Measurements from ENCODE around the gene CDC27.

Gene CDC27

GRCh38 chr17:47210779-47211178 lies 21.7 kb upstream of the CDC27 start:
- H3K4me3 ChIP-seq (ENCODE audit: low read length): no peak overlapping the region
- DNase-seq (ENCODE audit: low read depth): no peak
- TF ChIP-seq, protein P1, sequence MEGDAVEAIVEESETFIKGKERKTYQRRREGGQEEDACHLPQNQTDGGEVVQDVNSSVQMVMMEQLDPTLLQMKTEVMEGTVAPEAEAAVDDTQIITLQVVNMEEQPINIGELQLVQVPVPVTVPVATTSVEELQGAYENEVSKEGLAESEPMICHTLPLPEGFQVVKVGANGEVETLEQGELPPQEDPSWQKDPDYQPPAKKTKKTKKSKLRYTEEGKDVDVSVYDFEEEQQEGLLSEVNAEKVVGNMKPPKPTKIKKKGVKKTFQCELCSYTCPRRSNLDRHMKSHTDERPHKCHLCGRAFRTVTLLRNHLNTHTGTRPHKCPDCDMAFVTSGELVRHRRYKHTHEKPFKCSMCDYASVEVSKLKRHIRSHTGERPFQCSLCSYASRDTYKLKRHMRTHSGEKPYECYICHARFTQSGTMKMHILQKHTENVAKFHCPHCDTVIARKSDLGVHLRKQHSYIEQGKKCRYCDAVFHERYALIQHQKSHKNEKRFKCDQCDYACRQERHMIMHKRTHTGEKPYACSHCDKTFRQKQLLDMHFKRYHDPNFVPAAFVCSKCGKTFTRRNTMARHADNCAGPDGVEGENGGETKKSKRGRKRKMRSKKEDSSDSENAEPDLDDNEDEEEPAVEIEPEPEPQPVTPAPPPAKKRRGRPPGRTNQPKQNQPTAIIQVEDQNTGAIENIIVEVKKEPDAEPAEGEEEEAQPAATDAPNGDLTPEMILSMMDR (IDR thresholded peaks at IDR 0.05; ENCODE audit: insufficient read depth, low read depth, low read length, missing control alignments): no peak

- no peak for DNase-seq (ENCODE audit: low read depth)
- TF ChIP-seq, protein P1 (IDR thresholded peaks at IDR 0.05; ENCODE audit: insufficient read depth, low read depth, low read length, missing control alignments): no peak
- no peak overlapping the region for H3K4me3 ChIP-seq (ENCODE audit: low read length)
These were observed 21.0 kb upstream of the CDC27 start for GRCh38 chr17:47210105-47210504.

DNA sequence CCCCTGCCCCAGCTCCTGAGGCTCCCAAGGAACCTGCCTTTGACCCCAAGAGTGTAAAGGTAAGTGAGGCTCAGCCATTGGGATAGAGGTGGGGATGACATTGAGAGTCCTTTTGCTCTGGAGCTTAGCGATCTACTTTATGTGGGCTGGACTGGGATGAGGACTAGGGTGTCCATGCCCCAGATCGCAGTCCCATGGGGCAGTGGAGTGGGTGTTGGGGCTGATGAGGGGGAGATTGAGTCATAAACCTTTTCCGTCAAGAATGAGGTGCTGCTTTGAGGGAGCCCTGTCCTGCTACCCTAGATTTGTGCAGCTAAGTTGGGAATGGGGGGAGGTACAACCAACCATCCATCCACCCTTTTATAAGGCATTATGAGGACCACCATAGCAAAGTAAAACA lies 20.4 kb upstream of the CDC27 start:
- no peak overlapping the region for H3K4me3 ChIP-seq (ENCODE audit: low read length)
- no peak for DNase-seq (ENCODE audit: low read depth)
- TF ChIP-seq, protein P1 (IDR thresholded peaks at IDR 0.05; ENCODE audit: insufficient read depth, low read depth, low read length, missing control alignments): no peak

GRCh38 chr17:47208744-47209488 lies 19.8 kb upstream of the CDC27 start, which contains the start of gene MYL4:
TSS of gene MYL4 (plus strand) at chr17:47209348. CDS start at chr17:47209423, 75 bp downstream.
- no peak for DNase-seq (ENCODE audit: low read depth)
- TF ChIP-seq, protein P1 (IDR thresholded peaks at IDR 0.05; ENCODE audit: insufficient read depth, low read depth, low read length, missing control alignments): no peak
- no peak within 1 kb of the TSS for H3K4me3 ChIP-seq (ENCODE audit: low read length)

DNA sequence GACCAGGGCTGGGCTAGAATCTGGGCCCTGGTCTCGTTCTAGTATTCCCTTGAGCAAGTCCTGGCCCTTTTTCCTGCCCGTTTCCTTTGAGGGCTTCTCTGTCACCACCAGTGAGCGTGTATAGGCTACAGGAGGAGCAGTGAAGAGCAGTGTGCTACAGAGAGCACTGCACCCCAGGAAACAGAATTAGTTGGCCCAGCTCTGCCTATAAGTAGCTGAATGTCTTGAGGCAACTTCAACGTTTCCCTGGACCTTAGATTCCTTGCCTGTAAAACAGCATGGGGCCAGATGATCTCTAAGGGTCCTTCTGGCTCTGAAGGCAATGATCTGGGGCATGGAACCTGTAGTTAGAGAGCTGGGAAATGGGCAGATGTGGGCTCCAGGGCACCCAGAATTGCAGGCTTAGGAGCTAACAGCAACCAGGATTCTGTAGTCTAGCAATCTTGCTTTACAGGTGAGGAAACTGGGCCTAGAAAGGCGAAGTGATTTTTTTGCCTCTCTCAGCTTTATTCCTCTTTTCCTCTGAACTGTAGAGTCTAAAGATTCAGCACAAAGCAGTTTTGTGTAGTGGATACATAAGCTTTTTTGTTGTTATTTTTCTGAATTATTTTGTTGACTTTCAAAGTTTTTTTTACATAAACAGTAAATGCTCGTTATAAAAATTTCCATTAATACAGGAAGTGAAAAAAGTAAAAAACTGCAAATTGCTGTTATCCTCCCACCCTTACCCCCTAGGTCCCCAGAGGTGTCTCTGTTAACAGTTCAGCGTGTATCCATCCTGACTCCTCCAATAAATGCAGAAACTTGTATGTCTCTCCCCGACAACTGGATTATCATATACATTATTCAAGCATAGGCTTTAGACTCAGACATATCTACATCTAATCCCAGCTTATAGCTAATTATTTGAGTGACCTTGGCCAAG lies 18.3 kb upstream of the CDC27 start:
- TF ChIP-seq, protein P1 (IDR thresholded peaks at IDR 0.05; ENCODE audit: insufficient read depth, low read depth, low read length, missing control alignments): no peak
- no peak overlapping the region for H3K4me3 ChIP-seq (ENCODE audit: low read length)

DNA sequence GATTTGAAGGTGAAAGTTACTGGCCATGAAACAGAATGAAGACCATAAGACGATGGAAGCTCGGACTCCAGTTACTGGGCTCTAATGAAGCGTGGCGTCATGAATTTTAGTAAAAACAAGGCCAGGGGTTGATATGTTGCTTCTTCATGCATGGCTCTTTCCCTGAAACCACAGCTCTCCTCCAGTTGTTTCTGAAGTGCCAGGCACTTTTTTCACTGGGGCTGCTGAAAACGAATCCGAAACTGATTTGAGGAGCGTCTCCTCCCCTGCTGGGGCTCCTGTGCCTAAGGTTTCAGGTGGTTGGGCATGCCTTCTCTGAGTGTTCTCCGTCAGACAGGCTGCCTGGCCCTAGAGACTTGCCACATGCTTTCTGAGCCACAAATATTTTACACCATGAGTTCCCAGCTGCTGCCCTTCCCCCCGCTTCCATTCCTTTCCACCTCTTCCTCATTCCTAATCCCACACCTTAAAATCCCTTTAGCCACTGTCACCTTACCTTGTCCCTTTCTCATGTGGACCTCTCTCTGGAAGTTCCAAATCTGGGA lies 16.4 kb upstream of the CDC27 start:
- TF ChIP-seq, protein P1 (IDR thresholded peaks at IDR 0.05; ENCODE audit: insufficient read depth, low read depth, low read length, missing control alignments): no peak
- peak; percentile 62 for DNase-seq (ENCODE audit: low read depth)
- no peak overlapping the region for H3K4me3 ChIP-seq (ENCODE audit: low read length)

More for the DNA sequence above, 18.3 kb upstream of the CDC27 start:
- no peak for DNase-seq (ENCODE audit: low read depth)
